Mammary epithelial cell (primary cell): ENCODE results near the gene DNAJC6.

Experiments used
- EZH2 ChIP-seq: IDR thresholded peaks from 2 replicates; pipeline ENCODE4 v1.6.1; 2012; ENCODE audit warnings: low read length, inconsistent platforms, borderline replicate concordance
- TF ChIP-seq, protein P1 (sequence below), 2 donors: IDR thresholded peaks in 1 of 2; conservative IDR thresholded peaks in 1 of 2; 2 replicates each; pipeline ENCODE4 v1.5.1; 2011 to 2012; ENCODE audit warnings: inconsistent platforms in 2 of 2, low read length in 2 of 2, mild to moderate bottlenecking in 2 of 2, control low read depth in 1 of 2, low read depth in 1 of 2; ENCODE audit not compliant: insufficient read depth in 1 of 2; ENCODE audit errors: extremely low read depth in 1 of 2

DNA sequence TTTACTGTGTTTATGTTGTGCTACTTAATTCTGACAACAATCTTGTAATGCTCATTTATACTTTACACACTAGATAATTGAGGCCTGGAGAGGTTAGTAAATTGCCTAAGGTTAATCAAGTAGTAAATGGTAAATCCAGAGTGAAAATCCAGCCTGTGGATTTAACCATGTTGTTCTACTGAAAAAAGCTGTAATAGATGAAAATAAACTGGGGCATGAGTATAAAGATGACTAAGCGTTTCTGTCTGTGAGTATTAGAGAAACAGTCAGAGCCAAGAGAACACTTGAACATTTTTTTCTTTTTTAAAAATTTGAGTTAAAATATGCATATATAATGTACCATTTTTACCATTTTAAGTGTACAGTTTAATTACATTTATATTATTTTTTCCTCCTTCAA is 63.2 kb downstream of the DNAJC6 start:
- TF ChIP-seq, protein P1, sequence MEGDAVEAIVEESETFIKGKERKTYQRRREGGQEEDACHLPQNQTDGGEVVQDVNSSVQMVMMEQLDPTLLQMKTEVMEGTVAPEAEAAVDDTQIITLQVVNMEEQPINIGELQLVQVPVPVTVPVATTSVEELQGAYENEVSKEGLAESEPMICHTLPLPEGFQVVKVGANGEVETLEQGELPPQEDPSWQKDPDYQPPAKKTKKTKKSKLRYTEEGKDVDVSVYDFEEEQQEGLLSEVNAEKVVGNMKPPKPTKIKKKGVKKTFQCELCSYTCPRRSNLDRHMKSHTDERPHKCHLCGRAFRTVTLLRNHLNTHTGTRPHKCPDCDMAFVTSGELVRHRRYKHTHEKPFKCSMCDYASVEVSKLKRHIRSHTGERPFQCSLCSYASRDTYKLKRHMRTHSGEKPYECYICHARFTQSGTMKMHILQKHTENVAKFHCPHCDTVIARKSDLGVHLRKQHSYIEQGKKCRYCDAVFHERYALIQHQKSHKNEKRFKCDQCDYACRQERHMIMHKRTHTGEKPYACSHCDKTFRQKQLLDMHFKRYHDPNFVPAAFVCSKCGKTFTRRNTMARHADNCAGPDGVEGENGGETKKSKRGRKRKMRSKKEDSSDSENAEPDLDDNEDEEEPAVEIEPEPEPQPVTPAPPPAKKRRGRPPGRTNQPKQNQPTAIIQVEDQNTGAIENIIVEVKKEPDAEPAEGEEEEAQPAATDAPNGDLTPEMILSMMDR (conservative IDR thresholded peaks at IDR 0.05 in 1 of 2, IDR thresholded peaks at IDR 0.05 in 1 of 2; ENCODE audit: extremely low read depth in 1 of 2, insufficient read depth in 1 of 2, low read depth in 1 of 2, low read length in 2 of 2): no peak
- TF ChIP-seq EZH2: no peak
